Activated T-helper 1 cell treated with Interleukin-2 at 50 U/mL for 16 hours (primary cell): Measurements from ENCODE around the gene POLR1E.

Experiments used
- DNase-seq: peaks from one replicate; pipeline ENCODE4 v3.0.0-alpha.2; 2020; ENCODE audit warnings: low read depth

Gene POLR1E

GRCh38 chr9:37485389-37486255 is at the start of gene POLR1E:
Gene POLR1E (plus strand): TSS chr9:37485948. CDS start chr9:37486048, 100 bp downstream.
- DNase-seq = peak; percentile 95

GRCh38 chr9:37436540-37436939 is 49.2 kb upstream of the POLR1E start:
- DNase-seq = no peak

GRCh38 chr9:37437010-37437409 is 48.7 kb upstream of the POLR1E start:
- no peak for DNase-seq

DNA sequence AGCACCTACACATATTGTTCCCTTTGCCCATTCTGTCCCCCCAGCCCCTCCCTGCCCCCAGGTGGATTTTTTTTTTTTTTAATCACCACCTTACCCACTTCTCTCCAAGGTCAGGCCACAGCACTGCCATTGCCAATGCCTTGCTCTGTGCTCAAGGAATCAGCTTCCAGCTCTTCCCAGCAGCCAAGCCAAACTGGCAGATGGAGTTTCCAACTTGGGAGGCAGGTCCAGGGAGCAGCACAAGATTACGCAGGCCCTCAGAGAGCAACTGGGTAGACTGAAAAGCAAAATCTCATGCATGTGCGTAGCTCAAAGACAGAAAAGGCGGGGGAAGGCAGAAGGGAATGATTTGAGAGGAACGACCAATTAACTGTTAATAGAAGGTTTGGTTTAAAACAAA is 48.1 kb upstream of the POLR1E start:
- DNase-seq = no peak

DNA sequence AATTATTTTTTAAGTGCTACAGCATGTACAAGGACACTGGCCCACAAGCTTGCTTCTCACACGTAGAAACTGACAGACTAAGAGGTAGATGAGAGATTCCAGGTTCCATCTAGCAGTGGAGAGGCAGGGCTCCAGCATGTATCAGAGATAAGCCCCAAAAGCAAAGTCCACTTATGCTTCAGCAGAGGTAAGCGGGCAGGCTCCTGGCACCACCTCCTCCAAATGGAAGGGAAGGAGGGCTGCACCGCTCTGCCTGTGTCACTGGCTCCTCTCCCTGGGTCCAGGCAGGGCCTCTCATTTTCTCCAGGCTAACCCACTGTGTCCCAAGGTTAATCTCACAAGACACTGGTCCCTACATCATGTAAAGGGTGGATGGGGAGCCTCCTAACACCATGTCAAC is 47.4 kb upstream of the POLR1E start:
- DNase-seq = no peak

- no peak for DNase-seq
Measured at GRCh38 chr9:37441776-37442370, 43.9 kb upstream of the POLR1E start.

- DNase-seq = no peak
Measured at GRCh38 chr9:37442556-37442955, 43.2 kb upstream of the POLR1E start.

DNA sequence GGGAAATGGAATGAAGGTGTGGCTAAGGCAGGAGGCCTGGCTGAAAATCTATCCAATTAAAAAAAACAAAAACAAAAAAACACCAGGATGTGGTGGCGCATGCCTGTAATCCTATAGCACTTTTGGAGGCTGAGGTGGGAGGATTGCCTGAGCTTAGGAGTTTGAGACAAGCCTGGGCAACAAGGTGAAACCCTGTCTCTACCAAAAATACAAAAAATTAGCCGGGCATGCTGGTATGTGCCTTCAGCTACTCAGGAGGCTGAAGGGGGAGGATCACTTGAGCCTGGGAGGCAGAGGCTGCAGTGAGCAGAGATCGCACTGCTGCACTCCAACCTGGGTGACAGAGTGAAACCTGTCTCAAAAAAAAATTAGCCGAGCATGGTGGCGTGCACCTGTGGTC is 42.2 kb upstream of the POLR1E start:
- DNase-seq = no peak

DNA sequence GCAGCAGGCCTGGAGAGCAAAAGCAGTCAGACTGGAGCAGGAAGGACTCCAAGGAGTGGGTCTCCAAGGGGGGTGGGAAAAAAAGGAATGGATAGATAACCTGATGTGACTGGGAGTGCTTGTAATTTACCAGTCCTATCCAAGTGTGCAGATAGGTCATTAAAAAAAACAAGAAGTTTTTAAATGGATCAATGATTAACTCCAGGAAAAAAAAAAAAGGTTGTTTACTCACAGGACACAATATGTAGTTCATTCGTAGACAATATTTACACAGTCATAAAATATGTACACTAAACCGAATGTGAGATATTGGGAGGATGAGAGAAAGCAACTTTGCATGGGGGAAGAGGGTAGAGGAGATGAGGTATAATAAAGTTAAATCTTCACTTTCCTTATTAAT is 40.9 kb upstream of the POLR1E start:
- no peak for DNase-seq

- no peak for DNase-seq
Measured at GRCh38 chr9:37445832-37446231, 39.9 kb upstream of the POLR1E start.

- no peak for DNase-seq
Measured at GRCh38 chr9:37446401-37446800, 39.3 kb upstream of the POLR1E start.

DNA sequence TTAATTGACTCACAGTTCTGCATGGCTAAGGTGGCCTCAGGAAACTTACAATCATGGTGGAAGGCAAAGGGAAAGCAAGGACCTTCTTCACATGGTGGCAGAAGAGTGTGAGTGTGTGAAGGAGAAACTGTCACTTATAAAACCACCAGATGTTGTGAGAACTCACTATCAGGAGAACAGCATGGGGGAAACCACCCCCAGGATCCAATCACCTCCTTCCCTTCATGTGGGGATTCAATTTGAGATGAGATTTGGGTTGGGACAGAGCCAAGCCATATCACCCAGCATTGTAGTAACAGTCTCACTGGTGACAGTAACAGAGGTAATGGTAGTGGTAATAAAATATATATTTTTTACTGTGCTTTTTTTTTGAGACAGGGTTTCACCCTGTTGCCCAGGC is 38.6 kb upstream of the POLR1E start:
- DNase-seq = no peak

- DNase-seq = no peak
Measured at GRCh38 chr9:37449862-37450632, 35.7 kb upstream of the POLR1E start.

DNA sequence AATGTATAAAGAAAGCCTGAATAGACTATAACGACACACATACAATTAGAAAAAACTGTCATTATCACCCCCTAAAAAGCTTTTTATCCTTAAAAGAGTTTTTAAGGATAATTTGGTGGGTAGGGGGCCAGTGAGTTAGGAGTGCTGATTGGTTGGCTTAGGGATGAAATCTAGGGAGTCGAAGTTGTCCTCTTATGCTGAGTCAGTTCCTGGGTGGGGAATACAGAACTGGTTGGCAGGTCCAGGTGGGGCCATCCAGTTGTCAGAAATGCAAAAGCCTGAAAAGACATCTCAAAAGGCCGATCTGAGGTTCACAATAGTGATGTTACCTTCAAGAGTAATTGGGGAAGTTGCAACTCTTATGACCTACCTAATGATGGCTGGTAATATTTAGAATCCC is 34.1 kb upstream of the POLR1E start:
- no peak for DNase-seq

- DNase-seq = no peak
Measured at GRCh38 chr9:37452611-37453010, 33.1 kb upstream of the POLR1E start.

DNA sequence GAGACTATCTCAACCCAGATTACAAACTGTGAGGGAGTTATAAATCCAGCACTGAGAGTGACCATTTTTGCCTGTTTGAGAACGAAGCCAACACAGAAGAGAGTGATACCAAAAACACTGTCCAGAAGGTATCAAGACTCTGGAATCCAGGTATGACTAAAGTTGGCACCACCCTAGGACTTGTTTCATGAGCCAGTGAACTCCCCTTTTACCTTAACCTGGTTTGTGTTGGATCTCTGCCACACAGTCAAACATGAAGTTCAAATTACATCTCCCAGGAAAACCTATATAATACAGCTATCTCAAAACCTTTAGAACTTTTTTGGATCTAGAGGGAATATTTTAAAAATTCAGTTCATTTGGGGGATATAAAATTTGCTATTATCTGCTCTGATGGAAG is 31.9 kb upstream of the POLR1E start:
- no peak for DNase-seq

- DNase-seq = no peak
Measured at GRCh38 chr9:37454238-37454637, 31.5 kb upstream of the POLR1E start.

GRCh38 chr9:37455884-37456647 is 29.7 kb upstream of the POLR1E start:
- no peak for DNase-seq

DNA sequence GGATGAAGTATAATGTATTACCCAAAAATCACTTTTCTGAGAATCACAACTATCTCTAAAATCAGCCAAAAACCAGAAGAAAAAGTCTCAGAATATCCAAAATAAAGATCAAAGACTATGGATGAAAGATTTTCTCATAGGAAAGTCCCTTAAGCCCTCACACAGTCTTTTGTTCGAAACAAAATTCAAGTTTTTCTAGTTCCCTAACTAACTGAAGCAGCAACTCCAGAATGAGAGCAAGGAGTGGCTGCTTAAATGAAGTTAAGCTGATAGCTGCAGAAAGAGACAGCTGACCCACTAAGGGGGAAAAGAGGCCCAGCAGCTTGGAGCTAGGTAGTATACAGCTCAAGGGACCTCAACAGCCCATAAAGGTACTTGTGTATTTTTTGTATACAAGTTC is 28.9 kb upstream of the POLR1E start:
- no peak for DNase-seq

GRCh38 chr9:37464006-37464405 is 21.7 kb upstream of the POLR1E start:
- no peak for DNase-seq

- DNase-seq = peak; percentile 30
Measured at GRCh38 chr9:37464426-37465248, 21.1 kb upstream of the POLR1E start.
